GM18526 (cell line): ENCODE data around the gene PTF1A.

Experiments
- POLR2A ChIP-seq: IDR thresholded peaks from 3 replicates; pipeline ENCODE4 v1.6.1; 2011; ENCODE audit not compliant: insufficient read length; ENCODE audit errors: extremely low read depth

The PTF1A gene

GRCh38 chr10:23191764-23192711, at the start of gene PTF1A:
Gene PTF1A (plus strand): TSS chr10:23192312. CDS start chr10:23192531, 219 bp downstream.
- TF ChIP-seq POLR2A, result no peak

- TF ChIP-seq POLR2A, result no peak
Observed at GRCh38 chr10:23146258-23146657, 45.9 kb upstream of the PTF1A start.

GRCh38 chr10:23147035-23147434, 45.1 kb upstream of the PTF1A start:
- no peak for TF ChIP-seq POLR2A

GRCh38 chr10:23148214-23148613, 43.9 kb upstream of the PTF1A start:
- TF ChIP-seq POLR2A, result no peak

- no peak for TF ChIP-seq POLR2A
Observed at GRCh38 chr10:23150091-23150490, 42.0 kb upstream of the PTF1A start.

- TF ChIP-seq POLR2A, result no peak
Observed at GRCh38 chr10:23150610-23151009, 41.5 kb upstream of the PTF1A start.

GRCh38 chr10:23151071-23151470, 41.0 kb upstream of the PTF1A start:
- TF ChIP-seq POLR2A, result no peak

- TF ChIP-seq POLR2A, result no peak
Observed at GRCh38 chr10:23155169-23155568, 36.9 kb upstream of the PTF1A start.

- TF ChIP-seq POLR2A, result no peak
Observed at GRCh38 chr10:23156447-23157150, 35.5 kb upstream of the PTF1A start.

- no peak for TF ChIP-seq POLR2A
Observed at GRCh38 chr10:23157239-23157681, 34.9 kb upstream of the PTF1A start.

GRCh38 chr10:23157691-23158369, 34.3 kb upstream of the PTF1A start:
- TF ChIP-seq POLR2A, result no peak

- no peak for TF ChIP-seq POLR2A
Observed at GRCh38 chr10:23158370-23158769, 33.7 kb upstream of the PTF1A start.

- no peak for TF ChIP-seq POLR2A
Observed at GRCh38 chr10:23171232-23171876, 20.8 kb upstream of the PTF1A start.

- no peak for TF ChIP-seq POLR2A
Observed at GRCh38 chr10:23172429-23173213, 19.5 kb upstream of the PTF1A start.

- no peak for TF ChIP-seq POLR2A
Observed at GRCh38 chr10:23173214-23174073, 18.7 kb upstream of the PTF1A start.
